ENCODE data around the gene HNRNPH2.

The HNRNPH2 gene

GRCh38 chrX:101398694-101399093, 9.3 kb upstream of the HNRNPH2 start:
- DNase-seq = no peak

GRCh38 chrX:101399825-101400224, 8.2 kb upstream of the HNRNPH2 start:
- no peak for DNase-seq

GRCh38 chrX:101407167-101407747, 765 bp upstream of the HNRNPH2 start:
- no peak for DNase-seq

- DNase-seq = no peak
These were observed 465 bp downstream of the HNRNPH2 start for GRCh38 chrX:101408532-101408841.

GRCh38 chrX:101409043-101409442, 1.0 kb downstream of the HNRNPH2 start:
- DNase-seq = no peak

- no peak for DNase-seq
These were observed 2.4 kb downstream of the HNRNPH2 start for GRCh38 chrX:101410461-101410860.

- DNase-seq = no peak
These were observed 4.0 kb downstream of the HNRNPH2 start for GRCh38 chrX:101411984-101412383.

GRCh38 chrX:101415180-101416145, 7.4 kb downstream of the HNRNPH2 start:
- DNase-seq = no peak

GRCh38 chrX:101416691-101417090, 8.7 kb downstream of the HNRNPH2 start:
- DNase-seq = no peak

GRCh38 chrX:101417190-101417589, 9.2 kb downstream of the HNRNPH2 start:
- DNase-seq = no peak

- no peak for DNase-seq
These were observed 10.2 kb downstream of the HNRNPH2 start for GRCh38 chrX:101417981-101418841.

GRCh38 chrX:101419489-101419888, 11.5 kb downstream of the HNRNPH2 start:
- DNase-seq = no peak

- no peak for DNase-seq
These were observed 19.9 kb downstream of the HNRNPH2 start for GRCh38 chrX:101427954-101428353.

GRCh38 chrX:101429934-101430333, 21.9 kb downstream of the HNRNPH2 start:
- DNase-seq = no peak

- DNase-seq = no peak
These were observed 22.5 kb downstream of the HNRNPH2 start for GRCh38 chrX:101430457-101431078.

- no peak for DNase-seq
These were observed 34.1 kb downstream of the HNRNPH2 start for GRCh38 chrX:101442085-101442484.

- no peak for DNase-seq
These were observed 41.3 kb downstream of the HNRNPH2 start for GRCh38 chrX:101449279-101449678.

GRCh38 chrX:101450085-101450484, 42.1 kb downstream of the HNRNPH2 start:
- no peak for DNase-seq

- DNase-seq = no peak
These were observed 42.9 kb downstream of the HNRNPH2 start for GRCh38 chrX:101450961-101451360.

GRCh38 chrX:101452056-101452455, 44.0 kb downstream of the HNRNPH2 start:
- DNase-seq = no peak

GRCh38 chrX:101460669-101461068, 52.6 kb downstream of the HNRNPH2 start:
- no peak for DNase-seq

- no peak for DNase-seq
These were observed 54.9 kb downstream of the HNRNPH2 start for GRCh38 chrX:101462892-101463291.
